Mesendoderm (in vitro differentiated cells): ENCODE results near the gene DOK5.

ENCODE experiments used
- DNase-seq: peaks from one replicate; pipeline ENCODE4 v3.0.0; 2013
- H2AK5ac ChIP-seq: 2 replicates; pipeline ENCODE4 v1.6.1; 2013; ENCODE audit warnings: low read length, inconsistent platforms
- H2BK120ac ChIP-seq: 2 replicates; pipeline ENCODE4 v1.6.1; 2013; ENCODE audit warnings: low read depth, mild to moderate bottlenecking, low read length, moderate library complexity, mixed read lengths
- H2BK15ac ChIP-seq: replicated peaks from 2 replicates; pipeline ENCODE4 v1.6.1; 2013; ENCODE audit warnings: low read depth, mild to moderate bottlenecking, moderate library complexity
- H2BK5ac ChIP-seq: 2 replicates; pipeline ENCODE4 v1.6.1; 2013; ENCODE audit warnings: low read length, inconsistent platforms
- H3K18ac ChIP-seq: 2 replicates; pipeline ENCODE4 v1.6.1; 2013; ENCODE audit warnings: mild to moderate bottlenecking, low read length, mixed read lengths
- H3K23ac ChIP-seq: one replicate; pipeline ENCODE4 v1.6.1; 2013; ENCODE audit warnings: low read length
- H3K27ac ChIP-seq: 2 replicates; pipeline ENCODE4 v1.5.1; 2013; ENCODE audit warnings: low read depth, mild to moderate bottlenecking, inconsistent platforms, low read length, moderate library complexity
- H3K27me3 ChIP-seq: 2 replicates; pipeline ENCODE4 v1.6.1; 2013; ENCODE audit warnings: low read length, control low read depth, mild to moderate bottlenecking, inconsistent platforms; ENCODE audit not compliant: insufficient read depth, poor library complexity
- H3K36me3 ChIP-seq: 2 replicates; pipeline ENCODE4 v1.6.1; 2013; ENCODE audit warnings: low read length, inconsistent platforms; ENCODE audit not compliant: control insufficient read depth, insufficient read depth
- H3K4ac ChIP-seq: one replicate; pipeline ENCODE4 v1.6.1; 2013; ENCODE audit warnings: low read depth, mild to moderate bottlenecking, low read length, moderate library complexity
- H3K4me1 ChIP-seq: 2 replicates; pipeline ENCODE4 v1.6.1; 2013; ENCODE audit warnings: low read depth, low read length, inconsistent platforms; ENCODE audit not compliant: control insufficient read depth
- H3K4me2 ChIP-seq: 2 replicates; pipeline ENCODE4 v1.6.1; 2013; ENCODE audit warnings: low read length
- H3K4me3 ChIP-seq: 2 replicates; pipeline ENCODE4 v1.5.1; 2013; ENCODE audit warnings: mild to moderate bottlenecking, low read length
- H3K56ac ChIP-seq: one replicate; pipeline ENCODE4 v1.6.1; 2013; ENCODE audit warnings: low read length
- H3K79me1 ChIP-seq: 2 replicates; pipeline ENCODE4 v1.6.1; 2013; ENCODE audit warnings: low read length, inconsistent platforms
- H3K79me2 ChIP-seq: 2 replicates; pipeline ENCODE4 v1.6.1; 2013; ENCODE audit warnings: mild to moderate bottlenecking, low read length; ENCODE audit not compliant: control insufficient read depth, insufficient read depth
- H3K9ac ChIP-seq: 2 replicates; pipeline ENCODE4 v1.6.1; 2013; ENCODE audit warnings: low read length, inconsistent platforms
- H4K5ac ChIP-seq: one replicate; pipeline ENCODE4 v1.6.1; 2013; ENCODE audit warnings: low read length
- H4K8ac ChIP-seq: one replicate; pipeline ENCODE4 v1.6.1; 2013; ENCODE audit warnings: low read depth, mild to moderate bottlenecking, control low read depth, low read length, moderate library complexity
- WGBS: extraction: QIAGEN DNeasy Blood & Tissue Kit; methylation state at CpG from one replicate; pipeline ENCODE4 v1.1.7; 2013; ENCODE audit warnings: low lambda C conversion rate, missing lambda C conversion rate; ENCODE audit not compliant: insufficient coverage; ENCODE audit errors: extremely low coverage; 5-methylcytosine and 5-hydroxymethylcytosine counted together

DOK5 gene

DNA sequence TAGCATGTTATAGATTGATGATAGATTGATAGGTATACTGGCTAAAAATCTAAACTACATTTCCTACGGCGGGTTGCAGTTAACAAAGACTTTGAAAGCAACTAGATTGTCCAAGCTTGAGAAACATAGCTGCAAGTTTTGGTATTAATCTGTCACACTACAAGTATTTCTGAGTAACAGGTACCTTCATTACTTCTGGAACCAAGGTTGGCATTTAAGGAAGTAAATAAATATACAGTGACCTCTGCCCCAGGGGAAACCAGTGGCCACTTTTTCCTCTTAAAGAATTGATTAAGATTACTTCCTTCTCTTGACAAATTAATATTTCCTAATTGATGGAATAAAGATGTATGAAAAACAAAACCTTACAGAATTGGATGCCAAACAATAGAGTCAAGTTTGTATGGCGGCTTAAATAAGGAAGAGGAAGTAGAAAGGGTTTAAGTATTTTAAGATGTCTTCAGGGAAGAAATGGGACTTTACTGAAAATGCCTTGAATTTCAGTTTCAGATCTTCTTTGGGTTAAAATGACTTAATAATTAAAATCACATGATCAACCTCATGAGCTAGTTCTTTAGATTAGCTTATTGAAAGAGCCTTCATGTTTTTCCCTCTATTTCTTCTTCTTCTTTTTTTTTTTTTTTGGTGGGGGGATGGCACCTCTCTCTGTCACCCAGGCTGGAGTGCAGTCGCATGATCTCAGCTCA is 132.8 kb downstream of the DOK5 start:
- no peak overlapping the region for H2BK15ac ChIP-seq
- no peak overlapping the region for H3K23ac ChIP-seq
- H2BK120ac ChIP-seq = no peak overlapping the region
- H3K56ac ChIP-seq = no peak overlapping the region
- no peak overlapping the region for H3K27ac ChIP-seq
- H3K4me2 ChIP-seq = no peak overlapping the region
- WGBS = no CpG with 5 or more reads among the region's 4 CpGs
- no peak overlapping the region for H2AK5ac ChIP-seq
- DNase-seq = no peak
- no peak overlapping the region for H4K8ac ChIP-seq
- no peak overlapping the region for H3K4ac ChIP-seq
- no peaks in the 10 kb centered on the region for H3K79me2 ChIP-seq
- no peak overlapping the region for H3K4me3 ChIP-seq
- no peak overlapping the region for H2BK5ac ChIP-seq
- H3K36me3 ChIP-seq = no peaks in the 10 kb centered on the region
- no peak overlapping the region for H4K5ac ChIP-seq
- no peaks in the 10 kb centered on the region for H3K27me3 ChIP-seq
- H3K79me1 ChIP-seq = no peaks in the 10 kb centered on the region
- H3K4me1 ChIP-seq = no peaks in the 10 kb centered on the region
- no peak overlapping the region for H3K9ac ChIP-seq
- H3K18ac ChIP-seq = no peak overlapping the region

- Histone ChIP-seq H2BK5ac (no peak overlapping the region), H4K5ac (no peak overlapping the region), H3K4ac (no peak overlapping the region), H3K18ac (no peak overlapping the region), H3K56ac (no peak overlapping the region), H3K79me2 (no peaks in the 10 kb centered on the region), H3K27ac (no peak overlapping the region), H3K23ac (no peak overlapping the region), H2BK120ac (no peak overlapping the region), H3K4me1 (no peaks in the 10 kb centered on the region), H3K27me3 (no peaks in the 10 kb centered on the region), H2AK5ac (no peak overlapping the region), H4K8ac (no peak overlapping the region), H2BK15ac (no peak overlapping the region), H3K79me1 (no peaks in the 10 kb centered on the region), H3K4me2 (no peak overlapping the region), H3K4me3 (no peak overlapping the region), H3K9ac (no peak overlapping the region), H3K36me3 (no peaks in the 10 kb centered on the region)
- no peak for DNase-seq
- no CpG with 5 or more reads among the region's 5 CpGs for WGBS
Measured at GRCh38 chr20:54608943-54609342, 133.6 kb downstream of the DOK5 start.

DNA sequence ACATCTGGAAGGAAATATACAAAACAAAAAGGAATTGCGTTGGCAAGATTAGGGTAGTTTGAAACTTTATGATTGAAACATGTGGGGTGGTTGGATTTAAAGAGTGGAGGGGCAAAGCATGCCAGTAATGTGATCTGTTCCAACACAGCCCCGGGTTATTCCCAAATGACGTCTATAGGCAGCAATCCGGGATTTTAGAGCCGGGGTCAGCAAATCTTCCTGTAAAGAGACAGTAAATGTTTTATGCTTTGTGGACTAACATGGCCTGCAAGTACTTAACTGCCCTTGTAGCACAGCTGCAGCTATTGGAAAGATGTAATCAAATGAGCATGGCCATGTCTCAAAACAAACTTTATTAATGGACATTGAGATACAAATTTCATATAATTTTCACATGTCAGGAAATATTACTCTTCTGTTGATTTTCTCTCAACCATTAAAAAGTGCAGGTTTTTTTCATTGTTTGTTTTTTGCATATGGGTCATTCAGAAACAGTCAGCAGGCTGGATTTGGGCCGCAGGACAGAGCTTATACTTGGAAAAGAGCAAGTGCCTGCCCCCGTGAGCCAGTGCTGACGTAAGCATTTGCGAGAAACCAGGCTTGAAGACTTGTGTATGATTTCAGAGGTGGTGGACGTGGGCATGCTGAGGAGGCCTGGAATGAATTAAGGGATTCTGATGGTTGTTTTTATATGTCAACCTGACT is 136.5 kb downstream of the DOK5 start:
- H3K4ac ChIP-seq = no peak overlapping the region
- no peak for DNase-seq
- no peak overlapping the region for H3K27ac ChIP-seq
- no peaks in the 10 kb centered on the region for H3K79me2 ChIP-seq
- no peak overlapping the region for H4K5ac ChIP-seq
- H2AK5ac ChIP-seq = no peak overlapping the region
- H3K36me3 ChIP-seq = no peaks in the 10 kb centered on the region
- no peak overlapping the region for H3K23ac ChIP-seq
- H3K4me2 ChIP-seq = no peak overlapping the region
- H2BK120ac ChIP-seq = no peak overlapping the region
- H3K9ac ChIP-seq = no peak overlapping the region
- H3K56ac ChIP-seq = no peak overlapping the region
- no peak overlapping the region for H3K18ac ChIP-seq
- H2BK5ac ChIP-seq = no peak overlapping the region
- H2BK15ac ChIP-seq = no peak overlapping the region
- no peaks in the 10 kb centered on the region for H3K79me1 ChIP-seq
- no peaks in the 10 kb centered on the region for H3K4me1 ChIP-seq
- H3K27me3 ChIP-seq = no peaks in the 10 kb centered on the region
- H3K4me3 ChIP-seq = no peak overlapping the region
- WGBS = no CpG with 5 or more reads among the region's 10 CpGs
- no peak overlapping the region for H4K8ac ChIP-seq

DNA sequence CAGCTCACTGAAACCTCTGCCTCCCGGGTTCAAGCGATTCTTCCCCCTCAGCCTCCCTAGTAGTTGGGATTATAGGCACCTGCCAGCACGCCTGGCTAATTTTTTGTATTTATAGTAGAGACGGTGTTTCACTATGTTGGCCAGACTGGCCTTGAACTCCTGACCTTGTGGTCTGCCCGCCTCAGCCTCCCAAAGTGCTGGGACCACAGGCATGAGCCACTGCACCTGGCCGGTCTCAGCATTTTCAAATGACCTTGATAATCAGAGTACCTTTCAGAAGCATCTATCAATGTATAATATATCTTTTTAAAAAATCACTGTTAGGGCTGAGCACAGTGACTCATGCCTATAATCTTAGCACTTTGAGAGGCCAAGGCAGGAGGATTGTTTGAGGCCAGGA is 143.0 kb downstream of the DOK5 start:
- Histone ChIP-seq H2AK5ac (no peak overlapping the region), H3K4me2 (no peak overlapping the region), H3K4me3 (no peak overlapping the region), H3K27me3 (no peaks in the 10 kb centered on the region), H2BK120ac (no peak overlapping the region), H4K5ac (no peak overlapping the region), H3K79me1 (no peaks in the 10 kb centered on the region), H3K18ac (no peak overlapping the region), H3K9ac (no peak overlapping the region), H3K36me3 (no peaks in the 10 kb centered on the region), H3K27ac (no peak overlapping the region), H3K4ac (no peak overlapping the region), H3K4me1 (no peaks in the 10 kb centered on the region), H3K56ac (no peak overlapping the region), H3K79me2 (no peaks in the 10 kb centered on the region), H2BK5ac (no peak overlapping the region), H4K8ac (no peak overlapping the region), H2BK15ac (no peak overlapping the region), H3K23ac (no peak overlapping the region)
- WGBS = no CpG with 5 or more reads among the region's 6 CpGs
- DNase-seq = no peak

GRCh38 chr20:54619181-54619580 is 143.8 kb downstream of the DOK5 start:
- Histone ChIP-seq H3K9ac (no peak overlapping the region), H3K4ac (no peak overlapping the region), H4K5ac (no peak overlapping the region), H3K27ac (no peak overlapping the region), H3K4me2 (no peak overlapping the region), H3K79me2 (no peaks in the 10 kb centered on the region), H3K27me3 (no peaks in the 10 kb centered on the region), H2BK120ac (no peak overlapping the region), H3K56ac (no peak overlapping the region), H3K4me3 (no peak overlapping the region), H4K8ac (no peak overlapping the region), H3K4me1 (no peaks in the 10 kb centered on the region), H3K36me3 (no peaks in the 10 kb centered on the region), H3K18ac (no peak overlapping the region), H3K23ac (no peak overlapping the region), H3K79me1 (no peaks in the 10 kb centered on the region), H2AK5ac (no peak overlapping the region), H2BK5ac (no peak overlapping the region), H2BK15ac (no peak overlapping the region)
- WGBS = no CpG with 5 or more reads among the region's 7 CpGs
- DNase-seq = no peak
